Measurements from ENCODE around the gene RGS13.

- no peak for TF ChIP-seq CTCF (IDR thresholded peaks at IDR 0.05)
- no peak for TF ChIP-seq POLR2AphosphoS5 (IDR thresholded peaks at IDR 0.05)
These were observed 34.8 kb upstream of the RGS13 start for GRCh38 chr1:192601143-192601542.

All from gastroesophageal sphincter (tissue), 3 donors.